ENCODE data around the gene DNAH9. TPM values are rescaled to one million over a fixed set of nuclear protein-coding genes. Genes with fewer than 3 reads are reported as not detected.

Gene DNAH9
- total RNA-seq, 4 donors from 2014 or later, result not detected

DNA sequence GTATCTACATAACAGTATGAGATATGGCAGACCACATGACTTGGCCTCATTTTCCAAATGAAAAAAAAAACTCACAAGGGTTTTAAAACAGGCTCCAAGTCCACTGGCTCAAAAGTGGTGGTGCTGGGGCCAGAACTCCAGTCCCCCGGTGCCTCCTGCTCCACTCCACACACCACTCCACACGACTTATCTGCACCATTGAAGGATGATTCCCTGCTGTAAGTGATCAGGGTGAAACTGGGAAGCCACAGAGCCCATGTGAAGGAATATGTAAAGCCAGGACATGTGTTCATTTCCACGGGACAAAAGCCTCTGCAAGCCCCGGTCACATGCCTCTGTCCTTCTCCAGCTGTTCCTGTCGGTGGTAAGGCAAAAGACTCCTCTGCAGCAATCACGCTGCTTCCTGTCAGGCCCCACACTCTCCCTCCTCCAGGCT, 301.8 kb downstream of the DNAH9 start:
- intact Hi-C loops (cut with DNase I; ENCODE audit: low total_unique reads) (no loop called here), in situ Hi-C loops (cut with MboI; ENCODE audit: low sequenced_read_pairs in 4 of 4) (no loop called here)
- DNase-seq, result peak in 1 of 2 donors; percentile 13

DNA sequence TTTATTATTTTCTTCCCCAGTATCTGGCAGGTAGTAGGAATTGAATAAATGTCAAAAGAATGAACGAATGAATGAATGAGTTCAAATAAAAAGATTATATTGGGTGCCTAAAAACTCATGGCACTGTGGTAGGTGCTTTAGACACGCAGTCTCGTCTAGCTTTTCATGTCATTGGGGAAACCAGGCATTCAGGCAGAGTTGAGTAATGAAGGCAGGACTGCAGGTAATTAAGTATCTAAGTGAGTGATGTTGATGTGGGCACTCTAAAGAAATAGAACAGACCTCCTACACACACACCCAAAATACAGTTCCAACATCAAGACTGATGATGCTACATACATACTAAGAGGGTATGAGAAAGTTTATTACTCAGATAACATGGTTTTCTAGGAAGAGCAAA, 302.4 kb downstream of the DNAH9 start:
- ATAC-seq (no peak), DNase-seq (no peak)
- Histone ChIP-seq H3K9me3 (no peaks in the 10 kb centered on the region), H3K36me3 (no peaks in the 10 kb centered on the region), H3K27me3 (no peaks in the 10 kb centered on the region), H3K4me1 (no peaks in the 10 kb centered on the region), H3K4me3 (no peak overlapping the region), H3K27ac (no peak overlapping the region)
- TF ChIP-seq POLR2A (IDR thresholded peaks at IDR 0.05), result no peak
- TF ChIP-seq, protein P1, sequence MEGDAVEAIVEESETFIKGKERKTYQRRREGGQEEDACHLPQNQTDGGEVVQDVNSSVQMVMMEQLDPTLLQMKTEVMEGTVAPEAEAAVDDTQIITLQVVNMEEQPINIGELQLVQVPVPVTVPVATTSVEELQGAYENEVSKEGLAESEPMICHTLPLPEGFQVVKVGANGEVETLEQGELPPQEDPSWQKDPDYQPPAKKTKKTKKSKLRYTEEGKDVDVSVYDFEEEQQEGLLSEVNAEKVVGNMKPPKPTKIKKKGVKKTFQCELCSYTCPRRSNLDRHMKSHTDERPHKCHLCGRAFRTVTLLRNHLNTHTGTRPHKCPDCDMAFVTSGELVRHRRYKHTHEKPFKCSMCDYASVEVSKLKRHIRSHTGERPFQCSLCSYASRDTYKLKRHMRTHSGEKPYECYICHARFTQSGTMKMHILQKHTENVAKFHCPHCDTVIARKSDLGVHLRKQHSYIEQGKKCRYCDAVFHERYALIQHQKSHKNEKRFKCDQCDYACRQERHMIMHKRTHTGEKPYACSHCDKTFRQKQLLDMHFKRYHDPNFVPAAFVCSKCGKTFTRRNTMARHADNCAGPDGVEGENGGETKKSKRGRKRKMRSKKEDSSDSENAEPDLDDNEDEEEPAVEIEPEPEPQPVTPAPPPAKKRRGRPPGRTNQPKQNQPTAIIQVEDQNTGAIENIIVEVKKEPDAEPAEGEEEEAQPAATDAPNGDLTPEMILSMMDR (IDR thresholded peaks at IDR 0.05 in 4 of 5, conservative IDR thresholded peaks at IDR 0.05 in 1 of 5), result no peak
- intact Hi-C loops (cut with DNase I; ENCODE audit: low total_unique reads), result no loop called here
- in situ Hi-C loops (cut with MboI; ENCODE audit: low sequenced_read_pairs in 4 of 4), result no loop called here

More for the DNA sequence above, 301.8 kb downstream of the DNAH9 start:
- H3K27me3 ChIP-seq, result no peaks in the 10 kb centered on the region
- H3K36me3 ChIP-seq, result no peaks in the 10 kb centered on the region
- H3K27ac ChIP-seq, result peak overlapping the region in 1 of 4 donors; percentile 28
- no peak for ATAC-seq
- TF ChIP-seq, protein P1 (IDR thresholded peaks at IDR 0.05 in 4 of 5, conservative IDR thresholded peaks at IDR 0.05 in 1 of 5), result no peak
- no peak for TF ChIP-seq POLR2A (IDR thresholded peaks at IDR 0.05)
- no peak overlapping the region for H3K4me3 ChIP-seq
- H3K9me3 ChIP-seq, result no peaks in the 10 kb centered on the region
- no peaks in the 10 kb centered on the region for H3K4me1 ChIP-seq

DNA sequence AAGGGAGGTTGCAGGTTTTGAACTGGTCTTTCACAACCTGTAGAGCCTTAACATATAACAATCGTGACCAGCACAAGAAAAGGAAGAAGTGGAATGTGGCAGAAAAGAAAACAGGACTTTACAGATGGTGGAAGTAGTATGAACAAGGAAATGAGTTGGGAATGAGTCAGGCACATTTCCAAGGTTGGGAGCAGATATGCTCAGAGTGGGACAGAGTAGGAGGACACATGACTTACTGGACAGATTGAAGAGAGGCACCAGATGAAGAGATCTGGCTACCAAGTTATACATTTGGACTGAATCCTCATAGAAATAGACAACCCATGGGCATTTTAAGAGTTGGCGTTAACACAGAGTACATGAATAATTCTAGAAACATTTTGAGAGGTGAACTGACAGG, 303.7 kb downstream of the DNAH9 start:
- ATAC-seq (no peak), DNase-seq (no peak)
- no peak for TF ChIP-seq POLR2A (IDR thresholded peaks at IDR 0.05)
- TF ChIP-seq, protein P1 (IDR thresholded peaks at IDR 0.05 in 4 of 5, conservative IDR thresholded peaks at IDR 0.05 in 1 of 5), result no peak
- Histone ChIP-seq H3K36me3 (no peaks in the 10 kb centered on the region), H3K4me3 (no peak overlapping the region), H3K27ac (no peak overlapping the region), H3K27me3 (no peaks in the 10 kb centered on the region), H3K9me3 (no peaks in the 10 kb centered on the region), H3K4me1 (no peaks in the 10 kb centered on the region)
- intact Hi-C loops (cut with DNase I; ENCODE audit: low total_unique reads) (no loop called here), in situ Hi-C loops (cut with MboI; ENCODE audit: low sequenced_read_pairs in 4 of 4) (no loop called here)

DNA sequence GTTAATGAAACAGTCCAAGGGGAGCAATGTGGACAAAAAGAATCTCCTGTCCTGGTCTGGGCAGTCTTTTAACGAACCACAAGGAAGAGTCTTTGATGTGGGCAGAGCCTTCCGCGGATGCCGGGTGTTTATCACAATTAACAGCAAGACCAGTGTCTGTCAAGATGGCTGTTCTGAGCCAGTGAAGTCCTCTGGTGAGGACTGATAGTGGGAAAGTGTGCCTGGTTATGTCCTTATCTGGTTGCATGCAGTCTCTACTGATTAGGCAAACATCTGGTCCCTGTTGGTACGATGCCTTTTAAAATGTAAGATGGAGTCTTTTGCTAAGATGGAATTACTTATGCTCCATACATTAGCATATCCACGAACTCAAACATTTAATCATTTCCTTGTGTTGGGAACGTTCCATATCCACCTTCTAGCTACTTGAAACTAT, 310.5 kb downstream of the DNAH9 start:
- Histone ChIP-seq H3K27ac (no peak overlapping the region), H3K9me3 (no peaks in the 10 kb centered on the region), H3K4me1 (no peaks in the 10 kb centered on the region), H3K27me3 (no peaks in the 10 kb centered on the region), H3K4me3 (no peak overlapping the region), H3K36me3 (no peaks in the 10 kb centered on the region)
- ATAC-seq (no peak), DNase-seq (no peak)
- intact Hi-C loops (cut with DNase I; ENCODE audit: low total_unique reads), result no loop called here
- in situ Hi-C loops (cut with MboI; ENCODE audit: low sequenced_read_pairs in 4 of 4), result no loop called here
- TF ChIP-seq POLR2A (IDR thresholded peaks at IDR 0.05), result no peak
- TF ChIP-seq, protein P1 (IDR thresholded peaks at IDR 0.05 in 4 of 5, conservative IDR thresholded peaks at IDR 0.05 in 1 of 5), result no peak

DNA sequence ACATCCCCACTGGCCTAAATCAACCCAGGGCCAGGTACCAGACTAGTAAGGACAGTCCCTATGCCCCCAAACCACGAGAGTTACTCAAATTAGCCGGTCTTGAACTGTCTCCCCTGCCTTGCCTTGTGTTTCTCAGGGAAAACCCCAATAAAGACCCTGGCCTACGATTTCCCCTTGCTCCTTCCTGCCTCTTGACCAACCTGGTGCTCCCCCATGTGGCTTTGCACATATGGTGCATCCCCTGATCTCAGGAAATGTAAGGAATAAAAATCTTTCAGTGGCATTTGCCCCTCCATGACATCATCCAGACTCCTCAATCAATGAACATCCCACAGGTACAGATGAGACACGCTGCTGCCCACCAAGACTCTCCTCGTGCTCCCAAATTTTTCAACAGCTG, 311.1 kb downstream of the DNAH9 start:
- TF ChIP-seq POLR2A (IDR thresholded peaks at IDR 0.05), result no peak
- TF ChIP-seq, protein P1 (IDR thresholded peaks at IDR 0.05 in 4 of 5, conservative IDR thresholded peaks at IDR 0.05 in 1 of 5), result no peak

More for the DNA sequence above, 311.1 kb downstream of the DNAH9 start:
- ATAC-seq, result no peak
- H3K27ac ChIP-seq, result no peak overlapping the region
- H3K9me3 ChIP-seq, result no peaks in the 10 kb centered on the region
- H3K27me3 ChIP-seq, result no peaks in the 10 kb centered on the region
- no peaks in the 10 kb centered on the region for H3K36me3 ChIP-seq
- in situ Hi-C loops (cut with MboI; ENCODE audit: low sequenced_read_pairs in 4 of 4) (no loop called here), intact Hi-C loops (cut with DNase I; ENCODE audit: low total_unique reads) (no loop called here)
- DNase-seq, result no peak
- no peak overlapping the region for H3K4me3 ChIP-seq
- no peaks in the 10 kb centered on the region for H3K4me1 ChIP-seq

Data from gastrocnemius medialis (tissue), 4 donors.